Stimulated activated CD4-positive, alpha-beta T cell treated with anti-CD3 and anti-CD28 coated beads, Interleukin-1b, Interleukin-23, amount 100 ng/mL, for 4 hours (primary cell): Measurements from ENCODE around the gene TIMM23.
"Not testable (repeated sequence)": the region's sequence is repeated elsewhere in the genome, so short reads cannot be mapped to it uniquely, and the experiment has no call there.

Experiments used
- DNase-seq, 2 donors: peaks; one replicate each; pipeline ENCODE4 v3.0.0-alpha.2; 2020; ENCODE audit warnings: low read depth in 2 of 2

Gene TIMM23

DNA sequence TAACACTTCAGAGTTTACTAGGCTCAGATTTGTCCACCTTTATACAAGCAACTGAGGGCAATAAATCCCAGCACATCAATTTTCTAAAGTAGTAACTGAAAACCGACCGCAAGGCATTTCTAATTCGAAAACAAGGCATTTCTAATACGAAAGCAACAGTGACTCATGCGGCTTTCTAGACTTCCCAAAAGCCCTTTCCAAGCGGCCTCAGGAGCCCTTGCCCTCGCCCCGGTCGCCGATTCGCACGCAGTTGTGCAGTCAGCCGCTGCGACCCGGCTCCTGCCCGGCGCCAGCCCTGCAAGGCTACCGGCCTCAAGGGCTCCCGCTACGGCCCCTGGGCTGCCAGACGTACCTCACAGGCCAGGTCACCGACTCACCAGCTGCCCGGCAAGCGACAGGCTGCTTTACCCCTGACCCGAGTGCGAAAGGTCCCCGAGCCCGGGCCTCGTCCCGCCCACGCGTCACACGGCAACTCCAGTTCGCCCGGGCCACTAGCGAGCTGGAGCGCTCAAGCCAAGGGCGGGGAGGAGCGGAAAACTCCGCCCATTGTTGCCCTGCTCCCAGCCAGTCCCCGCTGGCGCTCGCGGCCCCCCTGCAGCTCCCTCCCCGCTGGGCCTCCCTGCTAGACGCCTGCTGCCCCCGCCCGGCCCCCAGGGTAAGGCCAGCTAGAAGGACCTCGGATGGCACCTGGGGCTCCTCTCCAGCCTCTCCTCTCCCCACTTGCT lies 50.9 kb downstream of the TIMM23 start:
- peak; percentile 43 to 68 for DNase-seq

- no peak for DNase-seq
These were observed 52.7 kb downstream of the TIMM23 start for GRCh38 chr10:46024948-46025347.

DNA sequence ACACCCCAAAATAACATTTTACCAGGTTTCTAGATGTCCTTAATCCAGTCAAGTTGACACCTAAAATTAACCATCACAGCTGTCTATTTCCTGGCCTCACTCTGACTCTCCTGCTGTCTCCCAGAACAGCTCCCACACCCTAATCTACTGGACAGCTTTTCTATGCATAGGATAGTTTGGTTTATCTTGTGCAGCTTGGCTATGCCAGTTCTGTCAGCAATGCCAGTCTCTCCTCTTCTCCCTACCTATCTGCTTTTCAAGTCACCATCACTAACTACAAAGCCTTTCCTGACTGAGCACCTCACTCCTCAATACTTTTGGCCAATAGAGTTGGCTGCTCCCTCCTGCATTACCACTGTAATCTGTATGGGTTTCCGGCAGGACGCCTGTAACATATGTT lies 53.1 kb downstream of the TIMM23 start:
- no peak for DNase-seq

GRCh38 chr10:46026106-46026505 lies 53.8 kb downstream of the TIMM23 start:
- DNase-seq = no peak

- peak in 1 of 2 donors; percentile 12 for DNase-seq
These were observed 56.5 kb downstream of the TIMM23 start for GRCh38 chr10:46028584-46029460.

DNA sequence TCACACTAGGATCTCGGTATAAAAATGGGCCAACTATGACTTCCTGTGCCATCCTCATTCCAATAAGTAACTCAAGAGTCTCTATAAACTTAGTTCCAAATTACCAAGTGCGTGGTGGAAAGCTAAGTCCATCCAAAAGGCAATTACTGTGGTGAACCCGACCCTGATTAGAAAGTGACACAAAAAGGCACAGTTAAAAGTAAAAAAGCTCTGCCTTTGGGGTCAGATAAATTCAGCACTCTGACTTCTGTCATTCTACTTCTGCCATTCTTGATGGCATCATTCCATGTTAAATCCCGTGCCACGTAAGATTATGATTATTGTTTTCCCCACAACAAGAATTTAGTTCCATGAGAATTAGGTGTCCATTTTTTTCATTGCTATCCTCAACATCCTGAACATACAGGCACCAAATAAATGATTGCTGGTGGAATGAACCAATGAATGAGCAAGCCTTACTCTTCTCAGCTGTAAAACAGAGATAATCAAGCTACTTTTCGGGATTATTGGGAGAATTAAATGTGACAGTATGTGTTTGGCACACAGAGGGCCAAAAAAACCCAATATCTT lies 57.3 kb downstream of the TIMM23 start:
- DNase-seq = no peak

DNA sequence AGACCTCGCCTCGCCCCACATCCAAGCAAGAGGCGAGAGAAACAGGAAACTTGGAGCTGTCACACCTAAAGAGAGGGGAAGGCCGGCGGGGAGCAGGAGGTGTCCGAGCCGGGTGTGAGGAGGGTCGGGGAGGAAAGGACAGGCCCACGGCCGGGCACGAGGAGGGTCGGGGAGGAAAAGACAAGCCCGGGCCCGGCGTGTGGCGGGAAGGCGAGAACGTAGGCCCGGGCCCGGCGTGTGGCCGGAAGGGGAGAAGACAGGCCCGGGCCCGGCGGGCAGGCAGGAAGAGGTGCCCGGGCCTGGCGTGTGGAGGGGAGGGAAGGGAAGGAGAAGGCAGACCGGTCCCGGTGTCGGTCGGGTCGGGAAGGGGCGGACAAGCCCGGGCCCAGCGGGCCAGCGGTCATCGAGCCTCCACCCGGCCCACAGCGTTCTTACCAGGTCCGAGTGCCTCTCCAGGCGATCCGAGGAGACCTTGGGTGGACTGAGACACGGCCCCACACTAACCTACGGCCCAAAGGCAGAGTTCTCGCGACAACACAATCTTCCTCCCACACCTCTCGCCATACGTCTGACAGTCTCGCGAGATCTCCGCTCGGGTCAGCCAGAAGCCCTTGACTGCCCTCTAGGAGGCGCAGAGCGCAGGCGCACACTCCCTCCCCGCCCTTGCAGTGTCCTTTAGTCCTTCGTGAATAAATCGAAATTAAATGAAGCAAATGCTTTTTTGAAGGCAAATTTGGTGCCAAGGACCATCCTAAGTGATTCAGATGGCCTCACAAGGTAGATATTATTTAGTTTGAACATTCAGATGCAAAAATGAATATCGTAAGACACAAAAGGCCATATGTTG lies 58.0 kb downstream of the TIMM23 start, which contains the start of gene NCOA4:
NCOA4 (minus strand) TSS at position 533 of the 847 bp plus-strand sequence. CDS start 13,943 bp downstream, outside the sequence.
- DNase-seq = peak; percentile 91 to 92

GRCh38 chr10:46031648-46032532 lies 59.6 kb downstream of the TIMM23 start:
- no peak for DNase-seq

- DNase-seq = no peak
These were observed 61.3 kb downstream of the TIMM23 start for GRCh38 chr10:46033602-46034011.

DNA sequence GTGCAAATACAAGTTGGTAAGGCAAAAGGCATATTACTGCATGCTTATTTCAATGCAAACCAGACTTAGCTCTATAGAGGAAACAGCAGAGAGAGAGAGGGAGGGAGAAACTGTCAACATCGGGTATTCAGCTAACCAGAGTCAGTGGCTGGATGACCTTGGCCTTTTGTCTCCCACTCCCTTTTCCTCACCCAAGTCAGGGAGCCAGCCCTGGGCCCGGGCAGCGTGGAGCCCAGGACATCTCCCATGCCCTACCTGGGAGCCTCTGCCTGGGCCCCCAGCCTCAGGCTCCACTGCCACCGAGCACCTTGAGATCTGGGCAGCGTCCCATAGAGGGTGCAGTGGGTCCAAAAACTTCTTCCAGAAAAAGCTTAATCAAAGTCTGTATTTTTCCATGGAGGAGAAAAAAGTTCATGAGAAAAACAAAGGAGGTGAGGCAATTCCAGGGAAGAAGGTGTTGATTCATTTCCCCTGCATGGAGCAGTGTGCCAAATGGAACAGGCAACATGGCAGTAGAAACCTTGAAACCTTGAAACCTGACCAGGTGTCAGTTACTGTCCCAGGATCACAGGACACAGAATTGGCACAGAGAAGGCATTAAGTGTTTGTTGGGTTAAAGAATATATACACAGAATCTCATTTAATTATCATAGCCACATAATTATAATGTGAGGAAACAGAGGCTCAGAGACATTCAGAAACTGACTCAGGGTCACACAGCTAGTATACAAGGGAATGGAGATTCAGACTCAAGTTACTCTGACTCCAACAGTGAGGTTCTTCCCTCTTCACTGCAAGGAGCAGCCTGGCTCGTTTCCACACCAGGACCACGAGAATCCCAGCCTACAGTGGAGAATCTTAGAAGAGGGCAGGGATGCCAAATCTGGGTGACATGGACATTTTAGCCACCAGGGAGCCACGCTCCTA lies 63.9 kb downstream of the TIMM23 start:
- no peak for DNase-seq

DNA sequence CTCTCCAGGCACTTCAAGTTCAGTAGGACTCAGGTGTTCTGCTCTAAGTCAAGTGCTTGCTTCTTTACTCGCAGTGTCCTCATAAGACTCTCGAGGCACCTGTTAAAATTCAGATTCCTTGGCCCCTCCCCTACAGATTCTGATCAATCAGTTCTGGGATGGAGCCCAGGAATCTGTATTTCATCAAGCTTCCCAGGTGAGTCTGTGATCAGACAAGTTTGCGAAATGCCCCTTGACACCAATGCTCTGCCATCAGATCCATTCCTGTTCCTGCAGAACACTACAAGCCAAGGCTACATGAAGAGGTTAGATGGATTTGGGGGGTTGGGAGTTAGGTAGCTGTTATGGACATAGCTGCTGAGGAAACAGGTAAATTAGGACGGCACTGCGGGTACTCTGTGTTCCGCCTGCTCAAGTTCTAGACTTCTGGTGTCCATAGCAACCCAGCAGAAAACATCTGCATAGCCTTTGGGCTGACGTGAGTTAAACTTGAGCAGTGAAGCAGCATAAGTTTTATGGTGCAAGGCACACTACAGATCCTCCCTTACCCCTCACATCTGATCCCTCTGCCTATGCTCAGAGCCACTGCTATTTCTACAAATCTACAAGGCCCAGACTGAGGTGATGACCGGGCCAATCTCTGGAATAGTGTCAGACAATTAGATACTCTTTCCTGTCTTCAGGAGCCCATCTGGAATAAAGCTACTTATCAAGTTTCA lies 65.0 kb downstream of the TIMM23 start:
- DNase-seq = no peak

DNA sequence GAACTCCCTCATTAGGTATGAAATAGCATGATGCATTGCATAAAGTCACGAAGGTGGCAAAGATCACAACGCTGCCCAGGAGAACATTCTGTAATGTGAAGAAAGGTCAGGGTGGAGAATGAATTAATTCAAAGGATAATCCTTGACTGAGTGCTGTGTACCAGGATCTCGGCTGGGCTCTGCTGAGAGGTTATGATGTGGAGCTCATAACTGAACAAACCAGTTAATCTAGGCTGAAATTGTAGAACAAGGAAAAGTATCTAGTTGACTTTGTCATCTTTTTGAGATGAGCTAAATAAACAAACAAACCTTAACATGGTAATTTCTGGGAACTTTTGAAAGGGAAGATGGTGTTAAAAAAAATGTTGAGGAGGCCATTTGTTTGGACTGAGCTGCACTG lies 67.7 kb downstream of the TIMM23 start:
- DNase-seq = no peak

GRCh38 chr10:46042527-46042926 lies 70.2 kb downstream of the TIMM23 start:
- DNase-seq = no peak

DNA sequence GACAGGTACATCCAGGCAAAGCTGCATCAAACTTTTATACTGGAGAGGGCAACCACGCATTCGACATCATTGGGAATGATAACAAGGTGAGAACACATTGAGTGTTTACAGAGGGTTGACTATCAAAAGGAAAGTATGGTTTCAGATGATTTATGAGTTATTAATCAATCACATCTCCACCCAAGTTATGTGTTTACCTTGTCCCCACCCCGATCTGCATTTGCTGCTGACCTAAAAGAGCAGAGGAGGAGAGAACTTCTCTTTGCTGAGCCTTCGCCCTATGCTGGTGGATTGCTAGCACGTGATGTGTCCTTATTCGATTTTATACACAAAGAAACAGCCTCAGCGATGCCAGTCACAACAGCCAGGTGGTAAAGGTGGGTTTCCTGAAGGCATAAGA lies 74.0 kb downstream of the TIMM23 start, which contains the start of gene MSMB:
MSMB (minus strand) TSS at position 9 of the 400 bp plus-strand sequence. CDS start 32 bp downstream, outside the sequence.
- DNase-seq = no peak

DNA sequence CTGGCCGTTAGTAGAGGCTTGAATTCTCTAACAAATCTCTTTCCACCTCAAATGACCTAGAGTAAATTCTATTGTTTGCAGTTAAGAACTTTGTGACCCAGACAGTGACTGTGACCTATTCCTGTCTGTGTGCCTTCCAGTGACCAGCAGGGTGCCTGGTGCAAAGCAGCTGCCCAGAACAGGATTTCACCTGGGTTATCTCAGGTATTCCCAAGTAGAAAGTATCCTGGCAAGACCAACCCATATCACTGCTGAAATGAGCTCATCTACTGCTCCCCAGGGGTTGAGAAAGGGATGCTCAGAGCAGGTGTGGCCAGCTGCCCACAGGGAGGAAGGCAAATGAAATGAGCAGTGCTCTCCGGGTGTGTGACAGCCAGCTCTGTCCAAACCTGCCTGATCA lies 75.9 kb downstream of the TIMM23 start:
- no peak for DNase-seq

DNA sequence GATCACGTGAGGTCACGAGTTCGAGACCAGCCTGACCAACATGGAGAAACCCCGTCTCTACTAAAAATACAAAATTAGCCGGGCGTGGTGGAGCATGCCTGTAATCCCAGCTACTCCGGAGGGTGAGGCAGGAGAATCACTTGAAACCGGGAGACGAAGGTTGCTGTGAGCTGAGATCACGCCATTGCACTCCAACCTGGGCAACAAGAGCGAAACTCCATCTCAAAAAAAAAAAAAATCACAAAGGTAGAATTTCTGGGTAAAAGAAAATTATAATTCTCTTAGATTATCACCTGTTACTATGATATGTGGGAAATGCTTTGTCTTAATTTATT lies 77.2 kb downstream of the TIMM23 start:
- DNase-seq = not testable (repeated sequence)

DNA sequence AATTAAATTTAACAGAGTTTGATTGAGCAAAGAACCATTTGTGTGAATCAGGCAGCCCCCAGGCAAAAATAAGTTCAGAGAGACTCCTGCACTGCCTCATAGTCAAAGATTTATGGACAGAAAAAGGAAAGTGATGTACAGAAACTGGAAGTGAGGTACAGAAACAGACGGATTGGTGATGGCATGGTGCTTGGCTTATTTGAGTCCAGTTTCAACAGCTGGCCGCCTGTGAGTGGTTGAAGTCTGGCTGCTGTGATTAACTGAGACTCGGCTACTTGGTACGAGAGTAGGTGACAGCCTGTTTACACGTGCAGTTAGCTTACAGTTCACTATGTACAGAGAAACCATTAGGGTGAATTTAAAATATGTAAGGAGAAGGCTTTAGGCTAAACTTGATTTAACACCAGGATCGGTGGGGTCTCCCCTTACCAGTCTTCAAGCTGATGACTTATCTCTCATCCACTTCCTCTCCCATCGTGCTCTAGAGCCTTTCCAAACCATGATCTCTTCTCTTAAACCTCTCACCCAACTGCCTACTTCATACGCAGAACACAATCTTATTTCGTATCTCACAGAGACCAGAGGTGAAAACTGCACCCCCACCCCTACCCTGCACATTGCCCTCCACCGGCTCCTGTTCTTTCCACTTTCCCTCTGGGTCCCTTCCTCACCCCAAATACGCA lies 78.8 kb downstream of the TIMM23 start:
- DNase-seq = no peak
